ENCODE measurements around the gene MSMO1.
A peak's percentile ranks its signal among the peaks of the same experiment; 100 is the strongest.
"Not testable (repeated sequence)": the region's sequence is repeated elsewhere in the genome, so short reads cannot be mapped to it uniquely, and the experiment has no call there.

The MSMO1 gene

DNA sequence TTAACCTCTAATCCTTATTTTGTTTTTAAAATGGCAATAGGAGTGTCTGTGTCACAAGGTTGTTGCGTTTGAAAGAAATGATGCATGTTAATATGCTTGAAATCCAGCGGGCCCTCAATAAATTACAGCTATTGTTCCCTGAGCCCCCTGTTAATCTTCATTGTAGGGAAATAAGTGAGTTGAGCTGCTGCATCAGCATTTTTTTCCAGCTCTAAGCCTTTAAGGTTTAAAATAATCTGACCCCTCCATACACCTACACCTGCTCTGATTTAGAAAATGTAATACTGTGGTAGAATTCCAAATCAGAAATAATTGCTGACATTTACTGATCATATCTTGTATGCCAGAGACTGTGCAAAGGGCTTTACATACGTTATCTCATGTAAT lies 2.6 kb upstream of the MSMO1 start:
- DNase-seq = no peak

DNA sequence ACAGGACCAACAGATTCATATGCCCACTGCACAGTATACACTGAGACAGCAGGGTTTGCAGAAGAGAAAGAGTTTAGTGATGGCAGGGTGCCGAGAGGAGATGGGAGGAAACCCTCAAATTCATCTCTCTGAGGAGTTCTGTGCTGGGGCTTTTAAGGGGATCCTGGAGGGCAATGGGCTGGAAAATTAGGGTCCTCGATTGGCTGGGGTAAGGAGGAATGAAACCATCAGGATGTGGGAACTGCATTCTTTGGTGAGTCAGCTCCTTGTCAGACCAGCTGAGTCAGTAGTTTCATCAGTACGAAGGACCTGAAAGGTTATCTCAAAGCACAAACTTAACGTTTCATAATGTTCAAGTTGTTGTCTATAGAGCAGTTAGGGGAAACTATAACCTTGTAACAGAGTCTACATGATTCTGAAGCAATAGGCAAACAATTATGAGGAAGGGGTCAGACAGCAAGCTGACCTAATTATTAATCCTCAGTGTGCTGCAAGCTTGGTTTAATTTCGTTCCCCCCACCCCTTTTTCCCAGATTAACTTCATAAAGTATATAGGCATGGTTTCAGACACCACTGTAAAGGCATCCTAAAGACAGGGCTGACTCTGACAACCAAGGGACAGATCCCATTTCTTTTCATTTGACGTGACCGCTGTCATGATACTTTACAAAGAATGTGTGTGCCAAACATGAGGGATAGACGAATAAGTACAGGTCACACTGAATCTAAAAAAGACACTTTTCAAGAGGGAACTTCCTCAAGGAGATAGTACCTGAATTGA lies 1.5 kb upstream of the MSMO1 start:
- no peak for DNase-seq

DNA sequence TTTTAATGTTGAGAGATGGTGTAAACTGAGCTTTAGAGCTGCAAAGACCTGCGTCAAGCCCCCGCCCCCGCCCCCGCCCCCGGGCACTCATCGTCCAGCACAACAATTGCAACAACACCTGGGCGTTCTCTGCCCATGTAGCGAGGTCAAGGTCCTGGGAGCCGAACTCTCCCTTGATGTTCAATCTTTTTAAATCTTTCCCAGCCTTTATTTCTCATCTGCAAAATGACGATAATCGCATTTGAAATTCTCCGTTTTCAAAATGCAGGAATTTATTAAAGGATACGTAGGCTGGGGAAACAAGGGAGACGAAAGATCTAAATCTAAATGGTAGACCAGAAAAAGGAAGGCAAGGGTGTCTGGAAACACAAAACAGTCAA lies 648 bp upstream of the MSMO1 start:
- DNase-seq = peak; percentile 20

DNA sequence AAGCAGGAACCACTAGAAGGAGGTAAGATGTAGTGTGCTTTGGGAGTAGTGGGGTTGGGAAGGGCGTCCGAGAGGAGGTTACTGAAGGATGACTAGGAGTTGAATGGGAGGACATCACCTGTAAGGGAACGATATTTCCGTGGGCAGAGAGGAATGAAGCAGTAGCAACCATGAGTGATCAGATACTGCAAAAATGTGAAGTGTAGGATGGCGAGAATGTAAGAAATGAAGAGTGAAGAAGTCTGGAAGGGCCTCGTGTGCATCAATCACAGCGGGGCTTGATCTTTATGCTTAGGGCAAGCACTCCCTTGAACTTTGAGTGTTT lies 594 bp downstream of the MSMO1 start:
- no peak for DNase-seq

DNA sequence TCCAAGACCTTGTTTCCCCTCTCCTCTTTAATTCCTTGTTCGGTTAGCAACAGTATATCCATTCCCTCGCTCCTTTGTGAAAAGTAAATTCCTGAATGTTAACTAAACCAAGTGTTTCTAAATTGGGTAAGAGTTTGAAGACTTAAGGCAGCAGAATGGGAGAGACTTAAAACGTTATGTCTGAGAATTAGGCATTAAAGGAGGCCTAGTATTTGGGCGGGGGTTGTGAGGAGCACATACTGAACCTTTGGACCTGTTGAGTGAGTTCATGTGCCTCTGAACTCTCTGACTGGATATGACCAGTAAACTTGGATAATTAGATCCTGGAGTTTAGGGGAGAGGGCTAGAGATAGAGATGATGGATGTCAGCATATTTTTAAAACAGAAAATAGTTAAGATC lies 1.2 kb downstream of the MSMO1 start:
- DNase-seq = no peak

DNA sequence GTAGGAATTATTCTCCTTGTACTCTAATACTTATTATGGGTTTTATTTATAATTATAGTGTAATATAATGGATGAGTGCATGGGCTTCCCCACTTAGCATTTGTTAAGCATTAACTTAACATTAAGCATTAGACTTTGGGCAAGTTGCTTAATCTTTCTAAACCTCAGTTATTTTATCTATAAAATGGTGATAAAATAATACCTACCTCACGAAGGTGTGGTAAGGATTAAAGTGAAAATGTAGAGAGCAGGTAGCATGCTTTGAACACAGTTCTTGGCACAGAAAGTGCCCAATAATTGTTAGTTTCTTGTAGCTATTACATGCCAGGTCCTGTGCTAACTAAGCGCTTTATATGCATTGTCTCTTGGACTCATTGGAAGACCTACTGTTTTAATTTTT lies 2.6 kb downstream of the MSMO1 start:
- DNase-seq = no peak

DNA sequence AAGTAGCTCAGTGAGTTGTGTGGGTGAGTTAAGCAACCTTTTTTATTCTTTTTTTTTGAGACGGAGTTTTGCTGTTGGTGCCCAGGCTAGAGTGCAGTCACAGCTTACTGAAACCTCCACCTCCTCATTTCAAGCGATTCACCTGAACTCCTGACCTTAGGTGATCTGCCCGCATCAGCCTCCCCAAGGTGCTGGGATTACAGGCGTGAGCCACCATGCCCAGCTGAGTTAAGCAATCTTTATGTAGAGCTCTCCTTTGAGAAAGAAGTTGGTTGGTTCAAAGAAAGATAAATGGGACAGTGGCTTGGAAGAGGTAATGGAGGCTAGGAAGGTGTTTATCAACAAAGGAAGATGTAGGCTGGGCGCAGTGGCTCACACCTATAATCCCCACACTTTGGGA lies 3.2 kb downstream of the MSMO1 start:
- no peak for DNase-seq

DNA sequence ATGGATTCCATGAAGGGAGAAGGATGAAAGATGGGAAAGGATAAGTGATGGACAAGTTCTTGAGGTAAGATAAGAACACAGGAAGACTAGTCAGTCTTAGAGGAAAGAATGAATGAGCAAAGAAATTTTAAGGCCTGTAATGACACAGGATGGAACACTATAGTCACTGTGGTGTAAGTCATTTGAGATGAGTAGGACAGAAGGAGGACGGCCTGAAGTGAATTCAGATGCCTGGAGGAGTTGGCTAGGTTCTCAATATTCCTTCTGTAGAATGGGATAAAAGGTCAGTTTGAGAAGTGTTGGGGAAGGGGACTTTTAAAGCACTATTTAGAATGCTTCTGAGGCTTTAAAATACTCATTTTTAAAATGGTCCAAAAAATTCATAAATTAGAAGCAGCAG lies 3.9 kb downstream of the MSMO1 start:
- no peak for DNase-seq

DNA sequence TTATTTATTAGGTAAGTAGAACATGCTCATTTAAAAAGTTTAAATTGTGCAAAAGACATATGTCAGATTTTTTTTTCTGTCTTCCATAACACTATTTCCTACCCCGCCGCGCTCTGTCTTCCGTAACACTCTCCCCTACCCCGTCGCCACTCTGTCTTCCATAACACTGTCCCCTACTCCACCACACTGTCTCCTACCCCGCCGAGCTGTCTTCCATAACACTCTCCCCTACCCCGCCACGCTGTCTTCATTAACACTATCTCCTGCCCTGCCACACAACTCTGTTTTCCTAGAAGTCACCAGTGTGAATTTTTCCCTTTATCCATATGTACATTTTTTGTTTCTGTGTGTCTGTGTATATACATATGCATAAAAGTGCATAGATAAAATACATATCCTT lies 4.4 kb downstream of the MSMO1 start:
- no peak for DNase-seq

DNA sequence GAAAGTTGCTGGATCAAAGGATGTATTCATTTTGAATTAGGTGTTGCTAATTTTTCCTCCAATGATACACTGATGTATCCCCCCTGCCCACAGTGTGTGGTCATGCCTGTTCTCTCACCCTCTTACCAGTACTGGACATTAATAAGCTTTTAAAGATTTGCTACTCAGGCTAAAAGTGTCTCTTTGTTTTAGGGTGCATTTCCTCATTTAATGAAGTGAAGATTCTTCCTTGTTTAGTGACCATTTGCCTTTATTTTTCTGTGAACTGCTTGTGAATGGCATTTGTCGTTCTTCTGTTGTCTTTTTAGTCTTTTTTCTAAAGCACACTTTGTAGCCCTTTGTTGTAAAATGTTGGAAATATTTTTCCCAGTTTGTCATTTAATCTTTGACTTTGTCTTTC lies 5.0 kb downstream of the MSMO1 start:
- no peak for DNase-seq

DNA sequence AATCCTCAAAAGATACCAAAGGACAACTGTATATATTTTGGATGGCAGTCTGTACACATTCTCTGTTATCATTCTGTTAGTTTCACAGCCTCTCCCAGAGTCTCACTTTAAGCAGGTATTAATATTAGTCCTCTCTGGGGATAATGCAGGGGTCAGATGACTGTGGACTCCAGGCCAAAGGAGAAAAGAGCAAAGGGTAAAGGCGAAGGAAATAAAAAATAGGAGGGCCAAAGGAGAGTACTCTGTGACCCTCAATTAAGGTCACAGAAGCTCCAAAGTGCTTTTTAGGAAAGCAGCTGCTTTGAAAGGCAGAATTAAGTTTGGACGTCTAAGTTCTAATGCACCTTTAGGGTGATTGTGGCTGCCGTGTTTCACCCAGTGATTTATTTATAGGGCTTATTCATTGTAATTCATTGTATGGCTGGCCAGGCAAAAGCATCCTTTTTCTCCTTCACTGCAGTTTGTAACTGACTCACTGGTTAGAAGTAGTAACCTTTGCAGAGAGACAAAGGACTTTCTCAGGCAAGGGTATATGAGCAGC lies 7.8 kb downstream of the MSMO1 start:
- no peak for DNase-seq

DNA sequence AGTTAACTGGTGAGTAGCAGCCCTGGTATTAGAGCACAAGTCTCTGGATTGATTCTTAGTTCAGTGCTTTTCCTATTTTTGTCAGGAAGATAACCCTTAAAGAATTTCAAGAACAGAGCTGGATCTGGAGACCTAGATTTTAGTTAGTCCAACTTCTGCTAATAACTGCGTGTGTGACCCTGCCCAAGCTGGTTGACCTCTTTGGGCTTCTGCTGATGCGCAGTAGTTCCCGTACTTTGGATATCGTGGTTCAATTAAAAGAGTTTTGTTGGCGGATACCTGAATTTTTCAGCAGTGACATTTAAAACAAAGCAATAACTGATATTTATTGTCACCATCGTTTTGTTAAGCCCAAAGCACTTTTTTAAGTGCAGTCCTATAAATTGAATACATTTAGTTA lies 9.3 kb downstream of the MSMO1 start:
- DNase-seq = no peak

DNA sequence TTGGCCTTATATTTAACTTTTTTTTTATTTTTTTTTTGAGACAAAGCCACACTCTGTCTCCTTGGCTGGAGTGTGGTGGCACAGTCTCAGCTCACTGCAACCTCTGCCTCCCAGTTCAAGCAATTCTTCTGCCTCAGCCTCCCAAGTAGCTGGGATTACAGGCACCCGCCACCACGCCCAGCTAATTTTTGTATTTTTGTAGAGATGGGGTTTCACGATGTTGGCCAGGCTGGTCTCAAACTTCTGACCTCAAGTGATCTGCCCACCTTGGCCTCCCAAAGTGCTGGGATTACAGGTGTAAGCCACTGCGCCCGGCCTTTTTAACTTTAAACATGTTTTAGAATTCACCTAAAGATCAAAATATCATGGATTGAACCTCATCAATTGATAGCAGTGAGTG lies 14.9 kb downstream of the MSMO1 start:
- not testable (repeated sequence) for DNase-seq

DNA sequence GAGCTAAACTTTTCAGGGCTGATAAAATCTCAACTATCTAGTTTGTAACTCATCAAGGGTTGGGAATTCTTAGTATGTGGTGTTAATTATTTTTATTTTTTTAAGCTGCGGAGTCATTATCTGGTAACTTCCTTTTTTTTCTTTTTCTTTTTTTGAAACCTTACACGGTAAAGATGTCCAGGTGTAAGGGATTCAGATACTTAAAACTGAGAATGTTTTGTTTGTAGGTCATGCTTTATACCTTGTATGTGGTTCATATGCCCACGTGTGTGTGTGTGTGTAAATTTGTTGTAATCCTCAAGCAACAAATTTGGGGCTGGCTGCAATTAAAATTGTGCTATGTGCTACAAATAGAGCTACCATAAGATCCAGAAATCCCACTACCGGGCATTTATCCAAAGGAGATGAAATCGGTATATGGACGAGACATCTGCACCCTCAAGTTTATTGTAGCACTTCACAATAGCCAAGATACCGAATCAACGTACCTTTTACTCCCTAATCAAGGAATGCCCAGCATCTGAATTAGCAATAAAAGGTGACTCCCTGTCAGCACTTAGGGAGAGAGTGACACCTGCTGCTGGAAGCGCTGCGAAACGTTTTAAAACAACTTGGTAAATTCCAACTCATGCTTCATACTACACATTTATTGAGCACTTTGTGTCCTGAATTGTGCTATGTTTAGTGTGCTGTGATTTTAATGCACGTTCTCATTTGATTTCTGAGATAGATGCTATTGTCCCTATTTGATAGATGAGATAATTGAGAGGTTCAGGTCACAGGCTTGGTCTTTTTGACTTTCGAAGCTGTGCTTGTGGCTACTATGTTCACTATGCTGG lies 16.1 kb downstream of the MSMO1 start:
- no peak for DNase-seq

DNA sequence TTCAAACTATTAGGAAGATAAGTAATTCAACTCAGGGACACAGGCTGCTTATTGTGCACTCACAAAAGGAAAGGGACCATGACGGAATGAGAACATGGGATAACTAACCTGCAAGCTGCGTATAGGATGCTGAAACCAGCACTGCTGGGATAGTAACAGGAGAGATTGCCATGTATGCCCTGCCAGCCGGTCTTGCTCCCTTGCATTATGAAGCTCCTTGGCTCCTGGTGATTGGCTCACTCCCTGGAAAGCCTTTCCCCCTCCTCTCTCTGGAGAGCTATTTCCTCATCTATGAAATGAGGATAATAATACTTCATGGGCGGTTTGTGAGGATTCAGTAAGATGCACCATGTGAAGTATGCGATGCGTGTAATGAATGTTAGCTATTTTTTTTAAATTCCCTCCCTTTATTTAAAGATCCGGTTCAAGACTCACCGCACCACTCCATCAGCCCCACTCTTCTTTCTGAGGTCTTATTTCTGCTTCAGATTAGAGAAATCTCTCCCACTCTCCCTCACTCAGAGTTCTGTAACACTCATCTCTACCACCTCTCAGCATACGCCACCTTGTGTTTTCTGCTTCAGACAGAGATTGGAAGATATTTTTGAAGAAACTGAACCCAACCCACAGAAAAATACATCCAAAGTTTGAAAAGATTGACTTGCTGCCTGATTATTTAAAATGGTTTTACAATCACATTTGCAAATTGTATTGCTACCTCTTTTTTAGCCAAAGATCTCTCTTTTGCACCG lies 18.4 kb downstream of the MSMO1 start:
- DNase-seq = no peak

DNA sequence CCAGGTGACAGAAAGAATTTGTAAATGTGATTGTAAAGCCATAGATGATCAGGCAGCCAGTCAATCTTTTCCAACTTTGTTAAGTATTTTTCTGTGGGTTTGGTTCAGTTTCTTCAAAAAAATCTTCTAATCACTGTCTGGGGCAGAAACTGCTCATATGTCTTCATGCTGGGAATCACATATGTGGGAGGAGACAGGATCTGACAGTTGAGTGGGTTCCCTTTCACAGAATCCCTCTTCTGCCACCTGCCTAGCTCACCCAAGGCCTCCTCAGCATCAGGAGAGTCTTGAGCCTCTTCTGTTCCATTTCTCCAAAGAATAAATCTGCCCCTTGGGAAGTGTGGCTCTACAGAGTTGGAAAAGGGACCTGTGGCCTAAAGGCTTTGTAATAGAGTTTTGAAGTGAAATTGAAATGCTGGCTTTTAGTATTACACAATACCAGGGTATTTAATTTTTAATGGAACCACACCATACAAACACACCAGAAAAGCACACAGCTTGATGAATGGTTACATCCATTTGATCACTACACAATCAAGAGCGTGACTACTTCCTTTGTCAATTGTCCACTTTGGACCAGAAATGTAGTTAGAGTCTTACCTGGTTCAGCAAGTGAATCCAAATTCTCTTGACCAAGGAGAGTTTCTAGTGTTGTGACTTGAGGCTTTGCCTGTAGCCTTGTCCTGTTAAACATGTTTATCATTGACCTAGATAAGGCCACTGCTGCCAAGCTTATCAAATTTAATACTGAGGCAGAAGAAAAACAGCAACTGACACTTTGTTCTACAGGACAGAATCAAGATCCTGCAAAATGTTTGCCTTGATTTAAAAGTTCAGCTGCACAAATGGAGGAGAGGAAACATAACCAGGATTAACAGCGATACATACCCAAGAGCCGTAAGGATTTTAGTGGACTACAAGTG lies 20.4 kb downstream of the MSMO1 start:
- DNase-seq = no peak

DNA sequence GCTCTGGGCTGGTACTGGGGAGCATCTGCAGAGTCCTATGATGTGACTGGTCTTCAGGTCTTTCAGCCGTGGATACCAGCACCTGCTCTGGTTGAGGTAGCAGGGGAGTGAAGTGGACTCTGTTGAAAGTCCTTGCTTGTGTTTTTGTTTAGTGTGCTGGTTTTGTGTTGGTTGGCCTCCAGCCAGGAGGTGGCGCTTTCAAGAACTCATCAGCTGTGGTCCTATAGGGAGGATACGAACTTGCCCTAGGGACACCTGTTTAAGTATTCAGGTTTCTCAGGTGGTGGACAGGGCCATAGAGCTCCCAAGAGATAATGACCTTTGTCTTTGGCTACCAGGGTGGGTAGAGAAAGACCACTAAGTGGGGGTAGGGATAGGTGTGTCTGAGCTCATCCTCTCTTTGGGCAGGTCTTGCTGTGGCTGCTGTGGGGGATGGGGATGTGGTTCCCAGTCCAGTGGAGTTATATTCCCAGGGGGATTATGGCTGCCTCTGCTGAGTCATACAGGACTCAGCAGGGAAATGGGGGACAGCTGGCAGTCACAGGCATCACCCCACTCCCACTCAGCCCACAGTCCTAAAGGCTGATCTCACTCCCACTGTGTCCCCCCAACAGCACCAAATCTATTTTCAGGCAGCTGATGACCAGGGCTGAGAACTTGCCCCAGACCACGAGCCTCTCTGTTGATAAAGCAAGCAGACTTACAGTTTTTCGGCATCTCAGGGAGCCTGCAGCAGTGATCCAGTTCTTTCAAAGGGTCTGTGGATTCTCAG lies 24.1 kb downstream of the MSMO1 start:
- DNase-seq = no peak

DNA sequence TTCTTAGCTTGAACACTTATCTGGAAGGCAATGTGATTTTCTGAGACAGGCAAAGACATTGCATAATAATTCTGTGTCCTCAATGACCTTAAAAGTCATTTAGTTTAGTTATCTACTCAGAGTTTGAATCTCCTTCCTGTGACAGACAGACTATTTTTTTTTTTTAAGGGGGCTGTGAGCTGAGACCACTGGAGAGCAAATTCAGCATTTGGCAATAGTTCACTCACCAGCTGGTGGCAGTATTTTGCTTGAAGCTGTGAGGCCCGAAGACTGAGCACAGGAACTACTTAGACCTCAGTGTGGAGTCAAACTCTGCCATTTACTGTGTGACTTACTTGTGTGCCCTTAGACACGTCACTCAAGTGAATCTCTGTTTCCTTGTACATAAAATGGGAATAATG lies 28.4 kb downstream of the MSMO1 start:
- peak; percentile 9 for DNase-seq

DNA sequence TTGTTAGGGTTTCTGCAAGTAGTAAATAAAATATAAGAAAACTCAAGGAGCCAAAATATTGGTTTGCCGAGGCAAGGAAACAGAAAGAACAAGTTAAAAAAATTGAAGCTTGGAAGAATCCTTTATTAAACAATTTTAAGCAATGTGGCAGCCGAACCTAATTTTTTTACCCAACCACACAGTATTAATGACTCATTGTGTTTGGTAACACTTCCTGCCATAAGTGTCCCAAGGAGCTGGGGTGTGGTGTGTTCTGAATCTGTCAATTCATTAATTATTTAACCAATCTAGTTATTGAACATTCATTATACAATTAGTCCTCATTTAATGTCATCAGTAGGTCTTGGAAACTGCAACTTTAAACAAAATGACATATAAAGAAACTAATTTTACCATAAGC lies 32.0 kb downstream of the MSMO1 start:
- no peak for DNase-seq

DNA sequence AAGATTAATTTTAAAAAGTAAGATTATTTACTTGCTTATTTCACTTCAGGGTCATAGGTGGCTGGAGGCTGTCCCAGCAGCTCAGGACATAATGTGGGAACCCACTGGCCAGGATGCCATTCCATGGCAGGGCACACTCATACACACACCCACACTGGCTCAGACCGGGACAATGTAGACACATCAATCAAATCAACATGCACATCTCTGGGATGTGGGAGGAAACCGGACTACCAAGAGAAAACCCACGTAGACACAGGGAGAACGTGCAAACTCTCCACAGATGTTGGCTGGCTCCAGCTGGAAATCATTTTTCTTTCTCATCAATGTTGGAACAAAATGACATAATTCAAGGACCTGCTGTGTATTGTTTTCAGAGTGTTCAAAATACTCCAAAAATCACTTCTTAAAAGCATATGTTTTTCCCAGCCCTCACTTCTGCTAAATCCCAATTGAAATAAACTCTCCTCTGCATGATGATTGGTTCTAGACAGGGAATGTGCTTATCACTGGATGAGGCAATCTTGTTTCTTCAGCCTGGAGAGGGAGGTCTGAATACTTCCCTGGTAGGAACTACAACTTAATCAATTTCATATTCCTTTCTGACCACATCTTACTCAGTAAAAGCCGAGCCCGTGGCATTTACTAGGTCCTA lies 32.7 kb downstream of the MSMO1 start:
- no peak for DNase-seq

DNA sequence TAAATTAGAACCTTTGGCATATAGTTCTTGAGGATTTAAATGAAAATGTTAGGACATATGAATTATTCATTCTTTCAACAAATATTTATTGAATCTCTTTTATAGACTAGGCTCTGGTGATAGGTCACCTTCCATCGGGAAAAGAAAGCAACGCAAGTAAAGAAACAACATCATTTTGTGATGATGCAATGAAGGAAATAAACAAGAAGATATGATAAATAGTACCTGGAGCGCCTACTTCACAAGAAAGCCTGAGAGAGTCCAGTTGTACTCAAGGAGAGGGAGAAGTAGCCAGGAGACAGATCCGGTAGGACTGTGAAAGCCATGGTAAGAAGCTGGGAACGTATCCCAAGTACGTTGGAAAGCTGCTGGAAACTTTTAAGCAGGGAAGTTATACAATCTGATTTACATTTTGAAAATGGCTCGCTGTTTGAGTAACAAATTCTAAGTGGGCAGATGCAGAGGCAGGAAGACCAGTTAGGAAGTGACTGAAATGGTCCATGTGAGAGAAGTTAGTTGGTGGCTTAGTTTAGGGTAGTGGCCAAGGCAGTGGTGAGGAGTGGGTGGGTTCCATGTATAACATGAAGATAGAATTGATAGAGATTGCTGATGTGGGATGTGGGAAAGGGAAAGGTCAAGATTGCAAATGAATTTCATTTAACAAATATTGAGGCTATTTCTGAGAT lies 33.7 kb downstream of the MSMO1 start:
- DNase-seq = no peak
